GM23338 (cell line): ENCODE results near the gene S1PR3. TPM values are rescaled to one million over a fixed set of nuclear protein-coding genes. Genes with fewer than 3 reads are reported as not detected.

Experiments used
- ATAC-seq: fragments of 200-7000 bp; cut with Tn5 transposase; 3 replicates; pipeline ENCODE4 v1.9.1; 2020
- DNase-seq: peaks from one replicate; pipeline ENCODE4 v3.0.0-alpha.2; 2015; ENCODE audit warnings: low spot score
- H2AFZ ChIP-seq: fragments of 200-600 bp; sonication (generic); 2 replicates; pipeline ENCODE4 v1.8.0; 2016; ENCODE audit warnings: antibody characterized with exemption, mild to moderate bottlenecking, moderate library complexity
- H3F3A ChIP-seq: fragments of 200-600 bp; sonication (generic); replicated peaks from 2 replicates; pipeline ENCODE4 v1.8.0; 2017; ENCODE audit warnings: antibody characterized with exemption, mixed run types, low read depth
- H3K27ac ChIP-seq: fragments of 200-600 bp; sonication (generic); 2 replicates; pipeline ENCODE4 v1.6.1; 2016; ENCODE audit warnings: low read depth
- H3K27me3 ChIP-seq: fragments of 200-600 bp; sonication (generic); 2 replicates; pipeline ENCODE4 v1.8.0; 2016; ENCODE audit warnings: mild to moderate bottlenecking, mixed run types, moderate library complexity; ENCODE audit not compliant: insufficient read depth
- H3K36me3 ChIP-seq: fragments of 200-600 bp; sonication (generic); 2 replicates; pipeline ENCODE4 v1.8.0; 2016; ENCODE audit warnings: mild to moderate bottlenecking; ENCODE audit not compliant: insufficient read depth
- H3K4me1 ChIP-seq: fragments of 200-600 bp; sonication (generic); 2 replicates; pipeline ENCODE4 v1.8.0; 2016; ENCODE audit warnings: mild to moderate bottlenecking, moderate library complexity; ENCODE audit not compliant: insufficient read depth
- H3K4me2 ChIP-seq: fragments of 200-600 bp; sonication (generic); 2 replicates; pipeline ENCODE4 v1.7.1; 2017; ENCODE audit warnings: mixed run types
- H3K4me3 ChIP-seq: fragments of 200-600 bp; sonication (generic); 2 replicates; pipeline ENCODE4 v1.6.1; 2016; ENCODE audit warnings: mixed run types
- H3K79me2 ChIP-seq: fragments of 200-600 bp; sonication (generic); replicated peaks from 2 replicates; pipeline ENCODE4 v1.8.0; 2017; ENCODE audit warnings: mild to moderate bottlenecking; ENCODE audit not compliant: insufficient read depth
- H3K9me2 ChIP-seq: fragments of 200-600 bp; sonication (generic); 2 replicates; pipeline ENCODE4 v1.8.0; 2017; ENCODE audit not compliant: insufficient read depth
- H4K20me1 ChIP-seq: fragments of 200-600 bp; sonication (generic); replicated peaks from 2 replicates; pipeline ENCODE4 v1.8.0; 2017; ENCODE audit warnings: mild to moderate bottlenecking; ENCODE audit not compliant: insufficient read depth
- H3K27ac Mint-ChIP-seq: 2 replicates; pipeline ENCODE4 v1.8.0; 2020; ENCODE audit warnings: inconsistent platforms, mild to moderate bottlenecking, moderate library complexity, mixed read lengths
- H3K27me3 Mint-ChIP-seq: 3 replicates; pipeline ENCODE4 v1.8.0; 2022; ENCODE audit warnings: low read depth, mild to moderate bottlenecking, moderate library complexity, mixed read lengths, inconsistent platforms; ENCODE audit not compliant: insufficient read depth, poor library complexity
- H3K36me3 Mint-ChIP-seq: 3 replicates; pipeline ENCODE4 v1.8.0; 2021; ENCODE audit warnings: low read depth, mild to moderate bottlenecking, inconsistent platforms, moderate library complexity, mixed read lengths
- H3K4me1 Mint-ChIP-seq: 3 replicates; pipeline ENCODE4 v1.8.0; 2020; ENCODE audit warnings: mild to moderate bottlenecking, inconsistent platforms, mixed read lengths
- H3K4me3 Mint-ChIP-seq: 3 replicates; pipeline ENCODE4 v1.8.0; 2021; ENCODE audit warnings: moderate library complexity, mild to moderate bottlenecking, inconsistent platforms, mixed read lengths
- H3K9me3 Mint-ChIP-seq: 3 replicates; pipeline ENCODE4 v1.8.0; 2020; ENCODE audit warnings: moderate library complexity, mild to moderate bottlenecking, inconsistent platforms, mixed read lengths
- CREB1 ChIP-seq: fragments of 250-450 bp; sonication (Bioruptor Pico); IDR thresholded peaks from 2 replicates; pipeline ENCODE4 v1.5.0; 2020; ENCODE audit warnings: low read depth, mild to moderate bottlenecking, moderate library complexity
- EZH2 ChIP-seq: fragments of 200-600 bp; sonication (generic); IDR thresholded peaks from one replicate; pipeline ENCODE4 v1.8.0; 2017; ENCODE audit warnings: antibody characterized with exemption, mild to moderate bottlenecking, low read depth; ENCODE audit not compliant: unreplicated experiment
- EZH2phosphoT487 ChIP-seq: fragments of 200-600 bp; sonication (generic); IDR thresholded peaks from one replicate; pipeline ENCODE4 v1.8.1; 2018; ENCODE audit warnings: antibody characterized with exemption; ENCODE audit not compliant: unreplicated experiment
- JUNB ChIP-seq: IDR thresholded peaks from one replicate; pipeline ENCODE4 v1.6.1; 2016; ENCODE audit warnings: antibody characterized with exemption; ENCODE audit not compliant: unreplicated experiment
- NANOG ChIP-seq: IDR thresholded peaks from 2 replicates; pipeline ENCODE4 v1.6.1; 2016; ENCODE audit warnings: antibody characterized with exemption, borderline replicate concordance
- POLR2AphosphoS5 ChIP-seq: IDR thresholded peaks from 2 replicates; pipeline ENCODE4 v1.6.1; 2016; ENCODE audit warnings: antibody characterized with exemption, low read depth
- STAT1 ChIP-seq: IDR thresholded peaks from one replicate; pipeline ENCODE4 v1.6.1; 2016; ENCODE audit warnings: antibody characterized with exemption; ENCODE audit not compliant: unreplicated experiment
- ZNF114 ChIP-seq: fragments of 250-450 bp; sonication (Bioruptor Pico); IDR thresholded peaks from 2 replicates; pipeline ENCODE4 v1.5.0; 2020; ENCODE audit warnings: mild to moderate bottlenecking, moderate library complexity
- ZNF331 ChIP-seq: fragments of 250-450 bp; sonication (Bioruptor Pico); IDR thresholded peaks from 2 replicates; pipeline ENCODE4 v1.5.0; 2020; ENCODE audit warnings: low read depth, mild to moderate bottlenecking, moderate library complexity
- polyA plus RNA-seq: library from polyadenylated mRNA; unstranded; fragments of >200 nt; fragmentation: Nextera tagmentation; extraction: Ambion mirVana; gene quantifications from 2 replicates; pipeline ENCODE4 v1.2.1, GENCODE V29; 2016
- total RNA-seq: library from RNA; depleted of rRNA; stranded (reverse); fragments of >200 nt; shearing (Covaris generic); gene quantifications from 2 replicates; pipeline ENCODE4 v1.2.3, GENCODE V29; 2014
- TF ChIP-seq, protein P1 (sequence below): IDR thresholded peaks from one replicate; pipeline ENCODE4 v1.6.1; 2018; ENCODE audit warnings: antibody characterized with exemption; ENCODE audit not compliant: unreplicated experiment
- TF ChIP-seq, protein P2 (sequence below): IDR thresholded peaks from 2 replicates; pipeline ENCODE4 v1.6.1; 2016; ENCODE audit warnings: antibody characterized with exemption
- TF ChIP-seq, protein P3 (sequence below), 2 experiments: fragments of 200-600 bp in 1 of 2; sonication (generic) in 1 of 2; conservative IDR thresholded peaks; 2 replicates each; pipeline versions ENCODE4 v1.5.1 to v1.6.1; 2016 to 2017; ENCODE audit warnings: antibody characterized with exemption in 2 of 2, low read depth in 2 of 2, mild to moderate bottlenecking in 2 of 2, moderate library complexity in 1 of 2
- TF ChIP-seq, protein P4 (sequence below): fragments of 250-450 bp; sonication (Bioruptor Pico); IDR thresholded peaks from 2 replicates; pipeline ENCODE4 v1.5.0; 2020; ENCODE audit warnings: mild to moderate bottlenecking, moderate library complexity

The S1PR3 gene
- total and polyA plus RNA-seq, 2 experiments from 2014 or later = 2.1 to 7.6 TPM

DNA sequence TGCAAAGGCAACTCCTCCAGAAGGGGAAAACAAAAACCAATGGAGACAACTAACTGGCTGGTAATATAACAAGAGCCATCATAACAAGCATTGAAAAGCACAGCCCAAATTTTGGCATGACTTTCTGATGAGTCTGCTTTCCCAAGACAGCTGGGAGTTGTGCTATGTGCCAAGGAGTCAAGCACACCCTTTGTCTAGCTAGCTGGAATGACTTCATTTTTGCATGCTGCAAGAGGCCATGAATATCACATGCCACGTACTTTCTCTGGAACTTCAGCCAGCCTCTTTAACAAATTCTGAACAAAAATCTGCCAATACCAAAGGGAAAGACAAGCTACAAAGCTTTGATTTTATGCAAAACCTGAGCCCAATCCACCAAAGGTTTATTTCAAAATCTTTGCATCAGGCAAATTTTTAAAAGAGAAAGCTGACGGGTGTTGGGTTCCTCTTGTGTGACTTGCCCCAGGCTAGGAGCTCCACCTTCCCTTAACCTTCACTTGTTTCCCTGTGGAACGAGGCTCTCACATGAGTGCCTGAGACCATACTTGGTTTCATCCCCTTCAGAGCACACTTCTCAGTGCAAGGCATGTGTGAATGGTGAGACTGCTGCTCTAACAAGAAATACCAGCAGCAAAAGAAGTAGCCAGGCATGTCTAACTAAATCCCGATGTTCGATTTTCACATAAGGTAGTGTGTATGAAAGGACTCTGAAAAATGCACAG, 47.3 kb downstream of the S1PR3 start:
- no peaks in the 10 kb centered on the region for H4K20me1 ChIP-seq
- no peak for TF ChIP-seq STAT1
- TF ChIP-seq EZH2phosphoT487 = no peak
- no peak for TF ChIP-seq CREB1 (CRISPR knock-in tag)
- no peak for TF ChIP-seq POLR2AphosphoS5
- TF ChIP-seq ZNF331 (CRISPR knock-in tag) = no peak
- TF ChIP-seq, protein P1, sequence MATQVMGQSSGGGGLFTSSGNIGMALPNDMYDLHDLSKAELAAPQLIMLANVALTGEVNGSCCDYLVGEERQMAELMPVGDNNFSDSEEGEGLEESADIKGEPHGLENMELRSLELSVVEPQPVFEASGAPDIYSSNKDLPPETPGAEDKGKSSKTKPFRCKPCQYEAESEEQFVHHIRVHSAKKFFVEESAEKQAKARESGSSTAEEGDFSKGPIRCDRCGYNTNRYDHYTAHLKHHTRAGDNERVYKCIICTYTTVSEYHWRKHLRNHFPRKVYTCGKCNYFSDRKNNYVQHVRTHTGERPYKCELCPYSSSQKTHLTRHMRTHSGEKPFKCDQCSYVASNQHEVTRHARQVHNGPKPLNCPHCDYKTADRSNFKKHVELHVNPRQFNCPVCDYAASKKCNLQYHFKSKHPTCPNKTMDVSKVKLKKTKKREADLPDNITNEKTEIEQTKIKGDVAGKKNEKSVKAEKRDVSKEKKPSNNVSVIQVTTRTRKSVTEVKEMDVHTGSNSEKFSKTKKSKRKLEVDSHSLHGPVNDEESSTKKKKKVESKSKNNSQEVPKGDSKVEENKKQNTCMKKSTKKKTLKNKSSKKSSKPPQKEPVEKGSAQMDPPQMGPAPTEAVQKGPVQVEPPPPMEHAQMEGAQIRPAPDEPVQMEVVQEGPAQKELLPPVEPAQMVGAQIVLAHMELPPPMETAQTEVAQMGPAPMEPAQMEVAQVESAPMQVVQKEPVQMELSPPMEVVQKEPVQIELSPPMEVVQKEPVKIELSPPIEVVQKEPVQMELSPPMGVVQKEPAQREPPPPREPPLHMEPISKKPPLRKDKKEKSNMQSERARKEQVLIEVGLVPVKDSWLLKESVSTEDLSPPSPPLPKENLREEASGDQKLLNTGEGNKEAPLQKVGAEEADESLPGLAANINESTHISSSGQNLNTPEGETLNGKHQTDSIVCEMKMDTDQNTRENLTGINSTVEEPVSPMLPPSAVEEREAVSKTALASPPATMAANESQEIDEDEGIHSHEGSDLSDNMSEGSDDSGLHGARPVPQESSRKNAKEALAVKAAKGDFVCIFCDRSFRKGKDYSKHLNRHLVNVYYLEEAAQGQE = no peak
- no peak for TF ChIP-seq ZNF114 (CRISPR knock-in tag)
- no peak for TF ChIP-seq EZH2
- TF ChIP-seq NANOG = no peak
- TF ChIP-seq, protein P2, sequence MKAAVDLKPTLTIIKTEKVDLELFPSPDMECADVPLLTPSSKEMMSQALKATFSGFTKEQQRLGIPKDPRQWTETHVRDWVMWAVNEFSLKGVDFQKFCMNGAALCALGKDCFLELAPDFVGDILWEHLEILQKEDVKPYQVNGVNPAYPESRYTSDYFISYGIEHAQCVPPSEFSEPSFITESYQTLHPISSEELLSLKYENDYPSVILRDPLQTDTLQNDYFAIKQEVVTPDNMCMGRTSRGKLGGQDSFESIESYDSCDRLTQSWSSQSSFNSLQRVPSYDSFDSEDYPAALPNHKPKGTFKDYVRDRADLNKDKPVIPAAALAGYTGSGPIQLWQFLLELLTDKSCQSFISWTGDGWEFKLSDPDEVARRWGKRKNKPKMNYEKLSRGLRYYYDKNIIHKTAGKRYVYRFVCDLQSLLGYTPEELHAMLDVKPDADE = no peak
- TF ChIP-seq, protein P3, sequence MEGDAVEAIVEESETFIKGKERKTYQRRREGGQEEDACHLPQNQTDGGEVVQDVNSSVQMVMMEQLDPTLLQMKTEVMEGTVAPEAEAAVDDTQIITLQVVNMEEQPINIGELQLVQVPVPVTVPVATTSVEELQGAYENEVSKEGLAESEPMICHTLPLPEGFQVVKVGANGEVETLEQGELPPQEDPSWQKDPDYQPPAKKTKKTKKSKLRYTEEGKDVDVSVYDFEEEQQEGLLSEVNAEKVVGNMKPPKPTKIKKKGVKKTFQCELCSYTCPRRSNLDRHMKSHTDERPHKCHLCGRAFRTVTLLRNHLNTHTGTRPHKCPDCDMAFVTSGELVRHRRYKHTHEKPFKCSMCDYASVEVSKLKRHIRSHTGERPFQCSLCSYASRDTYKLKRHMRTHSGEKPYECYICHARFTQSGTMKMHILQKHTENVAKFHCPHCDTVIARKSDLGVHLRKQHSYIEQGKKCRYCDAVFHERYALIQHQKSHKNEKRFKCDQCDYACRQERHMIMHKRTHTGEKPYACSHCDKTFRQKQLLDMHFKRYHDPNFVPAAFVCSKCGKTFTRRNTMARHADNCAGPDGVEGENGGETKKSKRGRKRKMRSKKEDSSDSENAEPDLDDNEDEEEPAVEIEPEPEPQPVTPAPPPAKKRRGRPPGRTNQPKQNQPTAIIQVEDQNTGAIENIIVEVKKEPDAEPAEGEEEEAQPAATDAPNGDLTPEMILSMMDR (conservative IDR thresholded peaks at IDR 0.05; ENCODE audit: low read depth in 2 of 2) = no peak
- TF ChIP-seq, protein P4, sequence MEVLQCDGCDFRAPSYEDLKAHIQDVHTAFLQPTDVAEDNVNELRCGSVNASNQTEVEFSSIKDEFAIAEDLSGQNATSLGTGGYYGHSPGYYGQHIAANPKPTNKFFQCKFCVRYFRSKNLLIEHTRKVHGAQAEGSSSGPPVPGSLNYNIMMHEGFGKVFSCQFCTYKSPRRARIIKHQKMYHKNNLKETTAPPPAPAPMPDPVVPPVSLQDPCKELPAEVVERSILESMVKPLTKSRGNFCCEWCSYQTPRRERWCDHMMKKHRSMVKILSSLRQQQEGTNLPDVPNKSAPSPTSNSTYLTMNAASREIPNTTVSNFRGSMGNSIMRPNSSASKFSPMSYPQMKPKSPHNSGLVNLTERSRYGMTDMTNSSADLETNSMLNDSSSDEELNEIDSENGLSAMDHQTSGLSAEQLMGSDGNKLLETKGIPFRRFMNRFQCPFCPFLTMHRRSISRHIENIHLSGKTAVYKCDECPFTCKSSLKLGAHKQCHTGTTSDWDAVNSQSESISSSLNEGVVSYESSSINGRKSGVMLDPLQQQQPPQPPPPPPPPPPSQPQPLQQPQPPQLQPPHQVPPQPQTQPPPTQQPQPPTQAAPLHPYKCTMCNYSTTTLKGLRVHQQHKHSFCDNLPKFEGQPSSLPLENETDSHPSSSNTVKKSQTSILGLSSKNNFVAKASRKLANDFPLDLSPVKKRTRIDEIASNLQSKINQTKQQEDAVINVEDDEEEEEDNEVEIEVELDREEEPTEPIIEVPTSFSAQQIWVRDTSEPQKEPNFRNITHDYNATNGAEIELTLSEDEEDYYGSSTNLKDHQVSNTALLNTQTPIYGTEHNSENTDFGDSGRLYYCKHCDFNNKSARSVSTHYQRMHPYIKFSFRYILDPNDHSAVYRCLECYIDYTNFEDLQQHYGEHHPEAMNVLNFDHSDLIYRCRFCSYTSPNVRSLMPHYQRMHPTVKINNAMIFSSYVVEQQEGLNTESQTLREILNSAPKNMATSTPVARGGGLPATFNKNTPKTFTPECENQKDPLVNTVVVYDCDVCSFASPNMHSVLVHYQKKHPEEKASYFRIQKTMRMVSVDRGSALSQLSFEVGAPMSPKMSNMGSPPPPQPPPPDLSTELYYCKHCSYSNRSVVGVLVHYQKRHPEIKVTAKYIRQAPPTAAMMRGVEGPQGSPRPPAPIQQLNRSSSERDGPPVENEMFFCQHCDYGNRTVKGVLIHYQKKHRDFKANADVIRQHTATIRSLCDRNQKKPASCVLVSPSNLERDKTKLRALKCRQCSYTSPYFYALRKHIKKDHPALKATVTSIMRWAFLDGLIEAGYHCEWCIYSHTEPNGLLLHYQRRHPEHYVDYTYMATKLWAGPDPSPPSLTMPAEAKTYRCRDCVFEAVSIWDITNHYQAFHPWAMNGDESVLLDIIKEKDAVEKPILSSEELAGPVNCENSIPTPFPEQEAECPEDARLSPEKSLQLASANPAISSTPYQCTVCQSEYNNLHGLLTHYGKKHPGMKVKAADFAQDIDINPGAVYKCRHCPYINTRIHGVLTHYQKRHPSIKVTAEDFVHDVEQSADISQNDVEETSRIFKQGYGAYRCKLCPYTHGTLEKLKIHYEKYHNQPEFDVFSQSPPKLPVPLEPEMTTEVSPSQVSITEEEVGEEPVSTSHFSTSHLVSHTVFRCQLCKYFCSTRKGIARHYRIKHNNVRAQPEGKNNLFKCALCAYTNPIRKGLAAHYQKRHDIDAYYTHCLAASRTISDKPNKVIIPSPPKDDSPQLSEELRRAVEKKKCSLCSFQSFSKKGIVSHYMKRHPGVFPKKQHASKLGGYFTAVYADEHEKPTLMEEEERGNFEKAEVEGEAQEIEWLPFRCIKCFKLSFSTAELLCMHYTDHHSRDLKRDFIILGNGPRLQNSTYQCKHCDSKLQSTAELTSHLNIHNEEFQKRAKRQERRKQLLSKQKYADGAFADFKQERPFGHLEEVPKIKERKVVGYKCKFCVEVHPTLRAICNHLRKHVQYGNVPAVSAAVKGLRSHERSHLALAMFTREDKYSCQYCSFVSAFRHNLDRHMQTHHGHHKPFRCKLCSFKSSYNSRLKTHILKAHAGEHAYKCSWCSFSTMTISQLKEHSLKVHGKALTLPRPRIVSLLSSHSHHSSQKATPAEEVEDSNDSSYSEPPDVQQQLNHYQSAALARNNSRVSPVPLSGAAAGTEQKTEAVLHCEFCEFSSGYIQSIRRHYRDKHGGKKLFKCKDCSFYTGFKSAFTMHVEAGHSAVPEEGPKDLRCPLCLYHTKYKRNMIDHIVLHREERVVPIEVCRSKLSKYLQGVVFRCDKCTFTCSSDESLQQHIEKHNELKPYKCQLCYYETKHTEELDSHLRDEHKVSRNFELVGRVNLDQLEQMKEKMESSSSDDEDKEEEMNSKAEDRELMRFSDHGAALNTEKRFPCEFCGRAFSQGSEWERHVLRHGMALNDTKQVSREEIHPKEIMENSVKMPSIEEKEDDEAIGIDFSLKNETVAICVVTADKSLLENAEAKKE (CRISPR knock-in tag) = no peak
- no peak for TF ChIP-seq JUNB
- Mint-ChIP-seq H3K4me1 (no peaks in the 10 kb centered on the region), H3K27me3 (peaks cover 2% of the 10 kb centered on the region), H3K9me3 (no peaks in the 10 kb centered on the region), H3K27ac (no peak overlapping the region), H3K4me3 (no peak overlapping the region), H3K36me3 (no peaks in the 10 kb centered on the region)
- H3K4me3 ChIP-seq = no peak overlapping the region
- H3K36me3 ChIP-seq = no peaks in the 10 kb centered on the region
- ATAC-seq (no peak), DNase-seq (no peak)
- H3K79me2 ChIP-seq = no peaks in the 10 kb centered on the region
- no peak overlapping the region for H3K4me2 ChIP-seq
- no peaks in the 10 kb centered on the region for H3K4me1 ChIP-seq
- no peak overlapping the region for H3K27ac ChIP-seq
- H2AFZ ChIP-seq = no peak overlapping the region
- no peaks in the 10 kb centered on the region for H3F3A ChIP-seq
- H3K27me3 ChIP-seq = no peaks in the 10 kb centered on the region
- H3K9me2 ChIP-seq = 0 out of 2 replicates have a peak, but pooled peaks cover 5% of the 10 kb centered on the region
